Measurements from ENCODE around the gene HOTAIR. TPM values are rescaled to one million over a fixed set of nuclear protein-coding genes. Genes with fewer than 3 reads are reported as not detected.
A peak's percentile ranks its signal among the peaks of the same experiment; 100 is the strongest.

The HOTAIR gene
- total RNA-seq, 1 donor from 2014 or later, result not detected

DNA sequence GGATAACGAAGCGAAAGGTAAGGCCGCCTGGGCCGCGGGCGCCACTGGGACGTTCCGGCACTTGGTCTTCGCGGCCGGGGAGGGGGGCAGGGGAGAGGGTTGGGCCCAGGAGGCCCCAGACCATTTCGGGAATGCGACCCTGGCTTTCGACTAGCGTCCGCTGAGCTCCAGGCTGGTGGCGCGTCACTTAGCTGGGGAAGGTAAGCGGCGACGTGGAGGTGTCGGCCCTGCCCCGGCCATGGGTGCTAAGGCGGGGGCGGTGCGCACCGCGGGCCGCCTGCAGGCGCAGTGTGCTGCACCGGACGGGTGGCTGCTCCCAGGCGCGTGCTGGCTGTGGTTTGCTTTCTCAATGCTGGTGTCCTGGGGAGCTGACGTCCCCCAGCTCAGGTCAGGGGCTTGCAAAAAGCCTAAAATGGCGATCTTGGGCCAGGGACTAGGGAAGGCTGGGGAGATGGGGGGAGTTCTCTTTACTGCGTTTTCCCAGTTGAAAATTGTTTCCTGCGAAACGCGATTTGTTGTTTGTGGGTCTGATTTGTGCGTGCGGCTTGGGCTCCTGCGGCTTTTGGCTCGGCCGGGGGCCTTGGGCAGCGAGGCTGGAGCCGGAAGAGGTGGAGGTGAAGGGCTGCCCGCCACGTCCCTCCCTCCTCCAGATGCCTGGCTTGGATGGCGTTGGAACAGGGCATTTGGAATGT lies 11.4 kb upstream of the HOTAIR start:
- Mint-ChIP-seq H3K4me1 (no peaks in the 10 kb centered on the region), H3K36me3 (no peaks in the 10 kb centered on the region), H3K27ac (no peak overlapping the region), H3K4me3 (no peak overlapping the region), H3K27me3 (ENCODE audit: insufficient read depth, low read depth) (peaks cover 99% of the 10 kb centered on the region), H3K9me3 (peaks cover 9% of the 10 kb centered on the region)
- TF ChIP-seq EZH2phosphoT487 (IDR thresholded peaks at IDR 0.05) (peak; percentile 97), CTCF (IDR thresholded peaks at IDR 0.05) (no peak), EZH2 (IDR thresholded peaks at IDR 0.05) (peak; percentile 99)
- no peak for DNase-seq (ENCODE audit: low spot score)
- H3K9me3 ChIP-seq (ENCODE audit: low read depth), result no peaks in the 10 kb centered on the region
- H3K9ac ChIP-seq, result no peak overlapping the region
- H3K79me2 ChIP-seq (ENCODE audit: low read depth), result no peaks in the 10 kb centered on the region
- H3K36me3 ChIP-seq, result no peaks in the 10 kb centered on the region
- H3F3A ChIP-seq (ENCODE audit: low read depth), result no peaks in the 10 kb centered on the region
- H3K4me1 ChIP-seq, result no peaks in the 10 kb centered on the region
- H3K4me2 ChIP-seq, result no peak overlapping the region
- no peak overlapping the region for H3K27ac ChIP-seq
- no peak overlapping the region for H2AFZ ChIP-seq (replicated peaks)
- H4K20me1 ChIP-seq (ENCODE audit: low read depth), result peaks cover 85% of the 10 kb centered on the region
- no peak overlapping the region for H3K4me3 ChIP-seq
- peaks cover 100% of the 10 kb centered on the region for H3K27me3 ChIP-seq

GRCh38 chr12:53985692-53985993 lies 10.9 kb upstream of the HOTAIR start:
- Mint-ChIP-seq H3K27ac (no peak overlapping the region), H3K9me3 (peaks cover 9% of the 10 kb centered on the region), H3K27me3 (ENCODE audit: insufficient read depth, low read depth) (peaks cover 99% of the 10 kb centered on the region), H3K4me1 (no peaks in the 10 kb centered on the region), H3K36me3 (no peaks in the 10 kb centered on the region), H3K4me3 (no peak overlapping the region)
- H3K4me3 ChIP-seq, result no peak overlapping the region
- no peak overlapping the region for H3K9ac ChIP-seq
- H3K36me3 ChIP-seq, result no peaks in the 10 kb centered on the region
- H3K79me2 ChIP-seq (ENCODE audit: low read depth), result no peaks in the 10 kb centered on the region
- H2AFZ ChIP-seq (replicated peaks), result no peak overlapping the region
- H4K20me1 ChIP-seq (ENCODE audit: low read depth), result peaks cover 86% of the 10 kb centered on the region
- H3K9me3 ChIP-seq (ENCODE audit: low read depth), result no peaks in the 10 kb centered on the region
- no peaks in the 10 kb centered on the region for H3F3A ChIP-seq (ENCODE audit: low read depth)
- no peak overlapping the region for H3K27ac ChIP-seq
- TF ChIP-seq EZH2 (IDR thresholded peaks at IDR 0.05) (no peak), CTCF (IDR thresholded peaks at IDR 0.05) (no peak), EZH2phosphoT487 (IDR thresholded peaks at IDR 0.05) (no peak)
- H3K27me3 ChIP-seq, result peaks cover 100% of the 10 kb centered on the region
- no peak overlapping the region for H3K4me2 ChIP-seq
- no peaks in the 10 kb centered on the region for H3K4me1 ChIP-seq
- no peak for DNase-seq (ENCODE audit: low spot score)

DNA sequence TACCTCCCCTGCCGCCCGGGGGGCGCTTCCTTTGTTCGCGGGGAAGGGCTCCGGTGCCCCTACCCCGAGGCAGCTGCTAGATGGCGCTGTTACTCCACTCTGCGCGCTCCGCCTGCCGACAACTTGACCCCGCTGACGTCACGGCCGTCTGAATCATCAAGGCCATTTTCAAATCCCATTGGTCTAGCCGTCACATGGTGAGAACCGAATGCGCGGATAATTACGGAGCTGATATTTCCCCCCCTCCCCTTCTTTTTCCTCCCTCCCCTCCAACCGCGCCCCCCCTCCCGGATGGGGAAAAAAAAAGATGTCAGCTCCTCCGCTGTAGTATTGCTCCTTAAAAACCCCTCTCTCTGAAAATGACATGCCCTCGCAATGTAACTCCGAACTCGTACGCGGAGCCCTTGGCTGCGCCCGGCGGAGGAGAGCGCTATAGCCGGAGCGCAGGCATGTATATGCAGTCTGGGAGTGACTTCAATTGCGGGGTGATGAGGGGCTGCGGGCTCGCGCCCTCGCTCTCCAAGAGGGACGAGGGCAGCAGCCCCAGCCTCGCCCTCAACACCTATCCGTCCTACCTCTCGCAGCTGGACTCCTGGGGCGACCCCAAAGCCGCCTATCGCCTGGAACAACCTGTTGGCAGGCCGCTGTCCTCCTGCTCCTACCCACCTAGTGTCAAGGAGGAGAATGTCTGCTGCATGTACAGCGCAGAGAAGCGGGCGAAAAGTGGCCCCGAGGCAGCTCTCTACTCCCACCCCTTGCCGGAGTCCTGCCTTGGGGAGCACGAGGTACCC lies 10.3 kb upstream of the HOTAIR start, which contains the start of gene HOXC10:
Gene HOXC10 (plus strand): TSS at position 246 of the 791 bp plus-strand sequence. CDS start 114 bp downstream, at position 360.
- peaks cover 86% of the 10 kb centered on the region for H4K20me1 ChIP-seq (ENCODE audit: low read depth)
- H3K27me3 ChIP-seq, result peaks cover 100% of the 10 kb centered on the region
- H3K27ac ChIP-seq, result no peak within 1 kb of the TSS
- peak; percentile 73 for DNase-seq (ENCODE audit: low spot score)
- H3K4me2 ChIP-seq, result no peak within 1 kb of the TSS
- Mint-ChIP-seq H3K27me3 (ENCODE audit: insufficient read depth, low read depth) (peaks cover 99% of the 10 kb centered on the region), H3K4me1 (no peaks in the 10 kb centered on the region), H3K27ac (no peak within 1 kb of the TSS), H3K4me3 (no peak within 1 kb of the TSS), H3K9me3 (peaks cover 9% of the 10 kb centered on the region), H3K36me3 (no peaks in the 10 kb centered on the region)
- H3K9me3 ChIP-seq (ENCODE audit: low read depth), result no peaks in the 10 kb centered on the region
- no peak within 1 kb of the TSS for H3K4me3 ChIP-seq
- H3F3A ChIP-seq (ENCODE audit: low read depth), result no peaks in the 10 kb centered on the region
- peak; percentile 55 for TF ChIP-seq CTCF (IDR thresholded peaks at IDR 0.05)
- no peak for TF ChIP-seq EZH2phosphoT487 (IDR thresholded peaks at IDR 0.05)
- TF ChIP-seq EZH2 (IDR thresholded peaks at IDR 0.05), result no peak
- H3K36me3 ChIP-seq, result no peaks in the 10 kb centered on the region
- H3K79me2 ChIP-seq (ENCODE audit: low read depth), result no peaks in the 10 kb centered on the region
- H3K4me1 ChIP-seq, result no peaks in the 10 kb centered on the region
- H2AFZ ChIP-seq (replicated peaks), result no peak within 1 kb of the TSS
- H3K9ac ChIP-seq, result no peak within 1 kb of the TSS

Measured in neural progenitor cell (in vitro differentiated cells).